Liver (tissue), 9 donors: Measurements from ENCODE around the gene LAMP1. TPM values are rescaled to one million over a fixed set of nuclear protein-coding genes. Genes with fewer than 3 reads are reported as not detected.

Source experiments
- DNase-seq: peaks from one replicate; pipeline ENCODE4 v3.0.0-alpha.2; 2017; ENCODE audit warnings: low spot score
- H3K27ac ChIP-seq, 2 donors: one replicate each; pipeline ENCODE4 v1.7.0; 2013; ENCODE audit warnings: inconsistent platforms in 2 of 2, low read length in 2 of 2, control low read depth in 1 of 2, low read depth in 1 of 2, mild to moderate bottlenecking in 1 of 2
- H3K27me3 ChIP-seq, 4 donors: one replicate each; pipeline versions ENCODE4 v1.6.1 to v1.7.0; 2013; ENCODE audit warnings: low read length in 3 of 4, inconsistent platforms in 1 of 4, mild to moderate bottlenecking in 1 of 4, moderate library complexity in 1 of 4; ENCODE audit not compliant: control insufficient read depth in 4 of 4, insufficient read depth in 4 of 4
- H3K36me3 ChIP-seq, 4 donors: one replicate each; pipeline versions ENCODE4 v1.6.1 to v1.7.0; 2013; ENCODE audit warnings: low read length in 3 of 4, mild to moderate bottlenecking in 3 of 4, low read depth in 1 of 4, moderate library complexity in 1 of 4; ENCODE audit not compliant: control insufficient read depth in 4 of 4, insufficient read depth in 3 of 4
- H3K4me1 ChIP-seq, 4 donors: one replicate each; pipeline versions ENCODE4 v1.6.1 to v1.7.0; 2013; ENCODE audit warnings: low read length in 3 of 4, mild to moderate bottlenecking in 3 of 4, moderate library complexity in 1 of 4; ENCODE audit not compliant: control insufficient read depth in 4 of 4, insufficient read depth in 4 of 4
- H3K4me3 ChIP-seq, 3 donors: one replicate each; pipeline versions ENCODE4 v1.6.1 to v1.7.0; 2013; ENCODE audit warnings: low read length in 3 of 3, control low read depth in 1 of 3, low read depth in 1 of 3, mild to moderate bottlenecking in 1 of 3
- H3K9ac ChIP-seq, 2 donors: one replicate each; pipeline ENCODE4 v1.7.0; 2013; ENCODE audit warnings: low read length in 2 of 2, mild to moderate bottlenecking in 2 of 2, moderate library complexity in 2 of 2, control low read depth in 1 of 2, low read depth in 1 of 2
- H3K9me3 ChIP-seq, 4 donors: one replicate each; pipeline versions ENCODE4 v1.6.1 to v1.7.0; 2013; ENCODE audit warnings: low read length in 3 of 4; ENCODE audit not compliant: control insufficient read depth in 4 of 4
- EGR1 ChIP-seq, 2 donors: IDR thresholded peaks; 2 replicates each; pipeline ENCODE4 v1.6.1; 2016 to 2018; ENCODE audit warnings: antibody characterized with exemption in 2 of 2, low read depth in 2 of 2
- FOXA1 ChIP-seq: IDR thresholded peaks from 2 replicates; pipeline ENCODE4 v1.6.1; 2016; ENCODE audit warnings: antibody characterized with exemption
- FOXA2 ChIP-seq: IDR thresholded peaks from 2 replicates; pipeline ENCODE4 v1.6.1; 2016; ENCODE audit warnings: antibody characterized with exemption
- GABPA ChIP-seq, 2 donors: IDR thresholded peaks in 1 of 2; conservative IDR thresholded peaks in 1 of 2; 2 replicates each; pipeline ENCODE4 v1.6.1; 2016; ENCODE audit warnings: antibody characterized with exemption in 2 of 2, mild to moderate bottlenecking in 1 of 2, moderate library complexity in 1 of 2
- HNF4A ChIP-seq, 2 donors: conservative IDR thresholded peaks; 2 replicates each; pipeline ENCODE4 v1.6.1; 2016; ENCODE audit warnings: antibody characterized with exemption in 2 of 2, mild to moderate bottlenecking in 2 of 2
- JUND ChIP-seq, 2 donors: IDR thresholded peaks; 2 replicates each; pipeline ENCODE4 v1.6.1; 2016; ENCODE audit warnings: antibody characterized with exemption in 2 of 2
- NR2F2 ChIP-seq: IDR thresholded peaks from 2 replicates; pipeline ENCODE4 v1.6.1; 2016; ENCODE audit warnings: antibody characterized with exemption
- RAD21 ChIP-seq, 2 donors: IDR thresholded peaks; 2 replicates each; pipeline ENCODE4 v1.6.1; 2016; ENCODE audit warnings: antibody characterized with exemption in 2 of 2, mild to moderate bottlenecking in 2 of 2
- RXRA ChIP-seq, 2 donors: IDR thresholded peaks; 2 replicates each; pipeline ENCODE4 v1.6.1; 2017 to 2018; ENCODE audit warnings: antibody characterized with exemption in 2 of 2, mild to moderate bottlenecking in 1 of 2
- SP1 ChIP-seq: IDR thresholded peaks from 2 replicates; pipeline ENCODE4 v1.6.1; 2018; ENCODE audit warnings: antibody characterized with exemption, mild to moderate bottlenecking
- TAF1 ChIP-seq: conservative IDR thresholded peaks from 2 replicates; pipeline ENCODE4 v1.6.1; 2016; ENCODE audit warnings: antibody characterized with exemption, mild to moderate bottlenecking
- YY1 ChIP-seq: IDR thresholded peaks from 2 replicates; pipeline ENCODE4 v1.6.1; 2016; ENCODE audit warnings: antibody characterized with exemption, mild to moderate bottlenecking
- WGBS: extraction: QIAGEN DNeasy Blood & Tissue Kit; methylation state at CpG from one replicate; pipeline ENCODE4 v1.1.7; 2013; 5-methylcytosine and 5-hydroxymethylcytosine counted together
- polyA plus RNA-seq, 2 donors: library from polyadenylated mRNA; stranded (reverse) in 1 of 2; unstranded in 1 of 2; fragments of 200-250 nt in 1 of 2; fragments of >200 nt in 1 of 2; fragmentation: Nextera tagmentation in 1 of 2; extraction: Ambion mirVana in 1 of 2; gene quantifications; one replicate each; pipeline versions ENCODE4 v1.2.1 to v1.2.3, GENCODE V29; 2013 to 2015
- total RNA-seq, 2 donors: library from RNA; depleted of rRNA; stranded (reverse); fragments of >200 nt; gene quantifications; one replicate each; pipeline ENCODE4 v1.2.3, GENCODE V29; 2014
- TF ChIP-seq, protein P1 (sequence below): IDR thresholded peaks from 2 replicates; pipeline ENCODE4 v1.6.1; 2016; ENCODE audit warnings: antibody characterized with exemption
- TF ChIP-seq, protein P2 (sequence below): fragments of 150-350 bp; IDR thresholded peaks from 2 replicates; pipeline ENCODE4 v1.5.1; 2017; ENCODE audit warnings: improper control_type of control experiment, low read depth, low read length; ENCODE audit not compliant: missing input control
- TF ChIP-seq, protein P3 (sequence below): IDR thresholded peaks from 2 replicates; pipeline ENCODE4 v1.6.1; 2016; ENCODE audit warnings: antibody characterized with exemption
- TF ChIP-seq, protein P4 (sequence below): IDR thresholded peaks from 2 replicates; pipeline ENCODE4 v1.6.1; 2016; ENCODE audit warnings: antibody characterized with exemption
- TF ChIP-seq, protein P5 (sequence below): IDR thresholded peaks from 2 replicates; pipeline ENCODE4 v1.6.1; 2016; ENCODE audit warnings: antibody characterized with exemption, mild to moderate bottlenecking
- donor health status: healthy.
- donor health status: healthy.
- donor health status: healthy.
- donor health status: healthy.
- donor health status: healthy.

LAMP1 gene
- total and polyA plus RNA-seq, 4 donors, result 24.4 to 160 (median 62.9) TPM

DNA sequence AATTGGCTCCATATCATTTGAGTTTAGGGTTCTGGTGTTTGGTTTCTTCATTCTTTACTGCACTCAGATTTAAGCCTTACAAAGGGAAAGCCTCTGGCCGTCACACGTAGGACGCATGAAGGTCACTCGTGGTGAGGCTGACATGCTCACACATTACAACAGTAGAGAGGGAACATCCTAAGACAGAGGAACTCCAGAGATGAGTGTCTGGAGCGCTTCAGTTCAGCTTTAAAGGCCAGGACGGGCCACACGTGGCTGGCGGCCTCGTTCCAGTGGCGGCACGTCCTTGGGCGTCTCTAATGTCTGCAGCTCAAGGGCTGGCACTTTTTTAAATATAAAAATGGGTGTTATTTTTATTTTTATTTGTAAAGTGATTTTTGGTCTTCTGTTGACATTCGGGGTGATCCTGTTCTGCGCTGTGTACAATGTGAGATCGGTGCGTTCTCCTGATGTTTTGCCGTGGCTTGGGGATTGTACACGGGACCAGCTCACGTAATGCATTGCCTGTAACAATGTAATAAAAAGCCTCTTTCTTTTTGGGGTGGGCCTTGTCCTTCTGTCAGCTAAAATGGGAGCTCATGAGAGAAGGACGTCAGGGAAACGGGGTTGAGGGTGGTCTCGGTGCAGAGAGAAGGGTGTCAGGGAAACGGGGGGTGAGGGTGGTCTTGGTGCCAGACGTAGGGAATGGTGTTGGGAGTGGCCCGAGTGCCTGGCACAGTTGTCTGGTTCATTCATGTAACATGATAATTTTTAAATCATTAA, 26.0 kb downstream of the LAMP1 start:
- Histone ChIP-seq H3K9me3 (no peaks in the 10 kb centered on the region), H3K4me3 (no peak overlapping the region), H3K9ac (no peak overlapping the region), H3K4me1 (peaks cover 1 to 19% (median 11%) of the 10 kb centered on the region in 4 donors), H3K36me3 (peaks cover 14 to 60% (median 31%) of the 10 kb centered on the region in 4 donors), H3K27me3 (no peaks in the 10 kb centered on the region), H3K27ac (no peak overlapping the region)
- TF ChIP-seq EGR1 (IDR thresholded peaks at IDR 0.05; ENCODE audit: low read depth in 2 of 2), result no peak
- no peak for TF ChIP-seq SP1
- TF ChIP-seq, protein P1, sequence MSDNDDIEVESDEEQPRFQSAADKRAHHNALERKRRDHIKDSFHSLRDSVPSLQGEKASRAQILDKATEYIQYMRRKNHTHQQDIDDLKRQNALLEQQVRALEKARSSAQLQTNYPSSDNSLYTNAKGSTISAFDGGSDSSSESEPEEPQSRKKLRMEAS, result no peak
- TF ChIP-seq JUND (IDR thresholded peaks at IDR 0.05), result no peak
- no peak for TF ChIP-seq FOXA2
- TF ChIP-seq RXRA (IDR thresholded peaks at IDR 0.05), result no peak
- no peak for TF ChIP-seq RAD21 (IDR thresholded peaks at IDR 0.05)
- TF ChIP-seq FOXA1, result no peak
- TF ChIP-seq HNF4A (conservative IDR thresholded peaks at IDR 0.05), result no peak
- TF ChIP-seq, protein P2, sequence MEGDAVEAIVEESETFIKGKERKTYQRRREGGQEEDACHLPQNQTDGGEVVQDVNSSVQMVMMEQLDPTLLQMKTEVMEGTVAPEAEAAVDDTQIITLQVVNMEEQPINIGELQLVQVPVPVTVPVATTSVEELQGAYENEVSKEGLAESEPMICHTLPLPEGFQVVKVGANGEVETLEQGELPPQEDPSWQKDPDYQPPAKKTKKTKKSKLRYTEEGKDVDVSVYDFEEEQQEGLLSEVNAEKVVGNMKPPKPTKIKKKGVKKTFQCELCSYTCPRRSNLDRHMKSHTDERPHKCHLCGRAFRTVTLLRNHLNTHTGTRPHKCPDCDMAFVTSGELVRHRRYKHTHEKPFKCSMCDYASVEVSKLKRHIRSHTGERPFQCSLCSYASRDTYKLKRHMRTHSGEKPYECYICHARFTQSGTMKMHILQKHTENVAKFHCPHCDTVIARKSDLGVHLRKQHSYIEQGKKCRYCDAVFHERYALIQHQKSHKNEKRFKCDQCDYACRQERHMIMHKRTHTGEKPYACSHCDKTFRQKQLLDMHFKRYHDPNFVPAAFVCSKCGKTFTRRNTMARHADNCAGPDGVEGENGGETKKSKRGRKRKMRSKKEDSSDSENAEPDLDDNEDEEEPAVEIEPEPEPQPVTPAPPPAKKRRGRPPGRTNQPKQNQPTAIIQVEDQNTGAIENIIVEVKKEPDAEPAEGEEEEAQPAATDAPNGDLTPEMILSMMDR, result no peak
- TF ChIP-seq TAF1, result no peak
- WGBS, result 85% methylated on average over 25 of the region's 25 CpGs
- DNase-seq, result no peak

DNA sequence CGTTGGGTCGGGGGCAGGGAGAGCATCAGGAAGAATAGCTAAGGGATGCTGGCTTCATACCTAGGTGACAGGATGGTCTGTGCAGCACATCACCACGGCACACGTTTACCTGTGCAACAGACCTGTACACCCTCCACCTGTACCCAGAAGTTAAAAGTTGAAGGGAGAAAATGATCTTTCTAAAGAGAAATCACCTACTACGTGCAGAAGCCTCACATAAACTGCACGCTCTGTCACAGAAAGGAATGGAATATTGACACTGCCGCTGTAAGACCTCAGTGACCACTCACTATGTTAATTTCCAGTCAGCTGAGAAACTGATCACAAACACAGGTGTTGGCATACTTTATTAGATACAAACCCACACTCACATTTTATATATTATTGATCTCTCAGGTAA, 26.8 kb downstream of the LAMP1 start:
- Histone ChIP-seq H3K4me1 (peaks cover 1 to 21% (median 12%) of the 10 kb centered on the region in 4 donors), H3K9ac (no peak overlapping the region), H3K27ac (no peak overlapping the region), H3K9me3 (no peaks in the 10 kb centered on the region), H3K27me3 (no peaks in the 10 kb centered on the region), H3K36me3 (peaks cover 12 to 52% (median 31%) of the 10 kb centered on the region in 4 donors), H3K4me3 (no peak overlapping the region)
- no peak for DNase-seq
- TF ChIP-seq FOXA1 (no peak), NR2F2 (no peak), RAD21 (IDR thresholded peaks at IDR 0.05) (no peak), SP1 (no peak), YY1 (no peak), TAF1 (no peak), RXRA (IDR thresholded peaks at IDR 0.05) (no peak), EGR1 (IDR thresholded peaks at IDR 0.05; ENCODE audit: low read depth in 2 of 2) (no peak), JUND (IDR thresholded peaks at IDR 0.05) (no peak), FOXA2 (no peak), GABPA (IDR thresholded peaks at IDR 0.05 in 1 of 2, conservative IDR thresholded peaks at IDR 0.05 in 1 of 2) (no peak)
- TF ChIP-seq, protein P3, sequence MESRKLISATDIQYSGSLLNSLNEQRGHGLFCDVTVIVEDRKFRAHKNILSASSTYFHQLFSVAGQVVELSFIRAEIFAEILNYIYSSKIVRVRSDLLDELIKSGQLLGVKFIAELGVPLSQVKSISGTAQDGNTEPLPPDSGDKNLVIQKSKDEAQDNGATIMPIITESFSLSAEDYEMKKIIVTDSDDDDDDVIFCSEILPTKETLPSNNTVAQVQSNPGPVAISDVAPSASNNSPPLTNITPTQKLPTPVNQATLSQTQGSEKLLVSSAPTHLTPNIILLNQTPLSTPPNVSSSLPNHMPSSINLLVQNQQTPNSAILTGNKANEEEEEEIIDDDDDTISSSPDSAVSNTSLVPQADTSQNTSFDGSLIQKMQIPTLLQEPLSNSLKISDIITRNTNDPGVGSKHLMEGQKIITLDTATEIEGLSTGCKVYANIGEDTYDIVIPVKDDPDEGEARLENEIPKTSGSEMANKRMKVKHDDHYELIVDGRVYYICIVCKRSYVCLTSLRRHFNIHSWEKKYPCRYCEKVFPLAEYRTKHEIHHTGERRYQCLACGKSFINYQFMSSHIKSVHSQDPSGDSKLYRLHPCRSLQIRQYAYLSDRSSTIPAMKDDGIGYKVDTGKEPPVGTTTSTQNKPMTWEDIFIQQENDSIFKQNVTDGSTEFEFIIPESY, result no peak
- TF ChIP-seq, protein P4, sequence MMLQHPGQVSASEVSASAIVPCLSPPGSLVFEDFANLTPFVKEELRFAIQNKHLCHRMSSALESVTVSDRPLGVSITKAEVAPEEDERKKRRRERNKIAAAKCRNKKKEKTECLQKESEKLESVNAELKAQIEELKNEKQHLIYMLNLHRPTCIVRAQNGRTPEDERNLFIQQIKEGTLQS, result no peak
- TF ChIP-seq, protein P1, result no peak
- TF ChIP-seq, protein P5, sequence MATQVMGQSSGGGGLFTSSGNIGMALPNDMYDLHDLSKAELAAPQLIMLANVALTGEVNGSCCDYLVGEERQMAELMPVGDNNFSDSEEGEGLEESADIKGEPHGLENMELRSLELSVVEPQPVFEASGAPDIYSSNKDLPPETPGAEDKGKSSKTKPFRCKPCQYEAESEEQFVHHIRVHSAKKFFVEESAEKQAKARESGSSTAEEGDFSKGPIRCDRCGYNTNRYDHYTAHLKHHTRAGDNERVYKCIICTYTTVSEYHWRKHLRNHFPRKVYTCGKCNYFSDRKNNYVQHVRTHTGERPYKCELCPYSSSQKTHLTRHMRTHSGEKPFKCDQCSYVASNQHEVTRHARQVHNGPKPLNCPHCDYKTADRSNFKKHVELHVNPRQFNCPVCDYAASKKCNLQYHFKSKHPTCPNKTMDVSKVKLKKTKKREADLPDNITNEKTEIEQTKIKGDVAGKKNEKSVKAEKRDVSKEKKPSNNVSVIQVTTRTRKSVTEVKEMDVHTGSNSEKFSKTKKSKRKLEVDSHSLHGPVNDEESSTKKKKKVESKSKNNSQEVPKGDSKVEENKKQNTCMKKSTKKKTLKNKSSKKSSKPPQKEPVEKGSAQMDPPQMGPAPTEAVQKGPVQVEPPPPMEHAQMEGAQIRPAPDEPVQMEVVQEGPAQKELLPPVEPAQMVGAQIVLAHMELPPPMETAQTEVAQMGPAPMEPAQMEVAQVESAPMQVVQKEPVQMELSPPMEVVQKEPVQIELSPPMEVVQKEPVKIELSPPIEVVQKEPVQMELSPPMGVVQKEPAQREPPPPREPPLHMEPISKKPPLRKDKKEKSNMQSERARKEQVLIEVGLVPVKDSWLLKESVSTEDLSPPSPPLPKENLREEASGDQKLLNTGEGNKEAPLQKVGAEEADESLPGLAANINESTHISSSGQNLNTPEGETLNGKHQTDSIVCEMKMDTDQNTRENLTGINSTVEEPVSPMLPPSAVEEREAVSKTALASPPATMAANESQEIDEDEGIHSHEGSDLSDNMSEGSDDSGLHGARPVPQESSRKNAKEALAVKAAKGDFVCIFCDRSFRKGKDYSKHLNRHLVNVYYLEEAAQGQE, result no peak
- TF ChIP-seq, protein P2, result no peak
- 97% methylated on average over 7 of the region's 7 CpGs for WGBS
